ENCODE data around the gene LIMS2.

LIMS2 gene

GRCh38 chr2:127589358-127589757 is 86.0 kb downstream of the LIMS2 start:
- DNase-seq (ENCODE audit: low read depth): no peak
- TF ChIP-seq CTCF (IDR thresholded peaks at IDR 0.05; ENCODE audit: insufficient read depth, low read depth, low read length, missing control alignments): no peak
- no peak overlapping the region for H3K4me3 ChIP-seq (ENCODE audit: low read length)
